HepG2 (cell line): Measurements from ENCODE around the gene SLC25A47. TPM values are rescaled to one million over a fixed set of nuclear protein-coding genes. Genes with fewer than 3 reads are reported as not detected.

ENCODE experiments used
- ATAD3A ChIP-seq: sonication (generic); formaldehyde crosslinking; IDR thresholded peaks from 2 replicates; pipeline ENCODE4 v1.4.0; 2020; ENCODE audit warnings: missing genetic modification reagents
- ATF7-NPFF ChIP-seq: sonication (generic); formaldehyde crosslinking; IDR thresholded peaks from 2 replicates; pipeline ENCODE4 v1.8.1; 2023; ENCODE audit warnings: mild to moderate bottlenecking, low read depth, missing genetic modification reagents, moderate library complexity
- FOXK1 ChIP-seq: sonication (generic); formaldehyde crosslinking; IDR thresholded peaks from 2 replicates; pipeline ENCODE4 v1.4.0; 2020; ENCODE audit warnings: low read depth, missing genetic modification reagents, borderline replicate concordance
- GMEB2 ChIP-seq: IDR thresholded peaks from 2 replicates; pipeline ENCODE4 v1.6.1; 2016; ENCODE audit warnings: missing biosample characterization, missing genetic modification reagents, low read depth
- GTF2F1 ChIP-seq: fragments of 150-350 bp; IDR thresholded peaks from 2 replicates; pipeline ENCODE4 v1.6.1; 2014; ENCODE audit warnings: low read length
- IRF2 ChIP-seq: IDR thresholded peaks from 2 replicates; pipeline ENCODE4 v1.6.1; 2018; ENCODE audit warnings: missing genetic modification reagents, missing compliant biosample characterization
- MAFK ChIP-seq, 2 experiments: IDR thresholded peaks in 1 of 2; conservative IDR thresholded peaks in 1 of 2; 2 replicates each; pipeline ENCODE4 v1.6.1; 2011; ENCODE audit warnings: improper control_type of control experiment in 2 of 2, low read length in 2 of 2
- MNT ChIP-seq: fragments of 450-650 bp; IDR thresholded peaks from 2 replicates; pipeline ENCODE4 v1.6.1; 2016
- MTF2 ChIP-seq: sonication (generic); formaldehyde crosslinking; IDR thresholded peaks from 2 replicates; pipeline ENCODE4 v1.5.0; 2020; ENCODE audit warnings: missing genetic modification reagents, borderline replicate concordance
- MXD4 ChIP-seq: IDR thresholded peaks from 2 replicates; pipeline ENCODE4 v1.6.1; 2016; ENCODE audit warnings: mild to moderate bottlenecking, missing biosample characterization, missing genetic modification reagents
- NR2F2 ChIP-seq: IDR thresholded peaks from 2 replicates; pipeline ENCODE4 v1.6.1; 2012; ENCODE audit warnings: low read depth, inconsistent platforms, borderline replicate concordance
- PTBP1 ChIP-seq: fragments of 200-400 bp; formaldehyde crosslinking; IDR thresholded peaks from 2 replicates; pipeline ENCODE4 v1.6.1; 2018; ENCODE audit warnings: low read length, low read depth; ENCODE audit not compliant: poor library complexity, severe bottlenecking
- RFX1 ChIP-seq: fragments of 450-650 bp; IDR thresholded peaks from 2 replicates; pipeline ENCODE4 v1.6.1; 2017
- STAG1 ChIP-seq: sonication (generic); formaldehyde crosslinking; IDR thresholded peaks from 2 replicates; pipeline ENCODE4 v1.4.0; 2020; ENCODE audit warnings: missing genetic modification reagents
- TGIF2 ChIP-seq: IDR thresholded peaks from 2 replicates; pipeline ENCODE4 v1.6.1; 2016; ENCODE audit warnings: control low read depth, missing compliant biosample characterization
- ZBTB21 ChIP-seq: sonication (generic); formaldehyde crosslinking; IDR thresholded peaks from 2 replicates; pipeline ENCODE4 v1.4.0; 2020; ENCODE audit warnings: missing genetic modification reagents
- ZFP1 ChIP-seq: IDR thresholded peaks from 2 replicates; pipeline ENCODE4 v1.6.1; 2016
- ZFP36L2 ChIP-seq: sonication (generic); formaldehyde crosslinking; IDR thresholded peaks from 2 replicates; pipeline ENCODE4 v1.4.0; 2020; ENCODE audit warnings: missing genetic modification reagents
- ZKSCAN5 ChIP-seq: sonication (generic); formaldehyde crosslinking; IDR thresholded peaks from 2 replicates; pipeline ENCODE4 v1.5.1; 2020; ENCODE audit warnings: mild to moderate bottlenecking, missing genetic modification reagents
- ZNF503 ChIP-seq: sonication (generic); formaldehyde crosslinking; IDR thresholded peaks from 2 replicates; pipeline ENCODE4 v1.4.0; 2020; ENCODE audit warnings: missing genetic modification reagents
- ZNF652 ChIP-seq: IDR thresholded peaks from 2 replicates; pipeline ENCODE4 v1.6.1; 2016; ENCODE audit warnings: low read depth, borderline replicate concordance
- ZNF746 ChIP-seq: sonication (generic); formaldehyde crosslinking; IDR thresholded peaks from 2 replicates; pipeline ENCODE4 v1.8.0; 2022; ENCODE audit warnings: mild to moderate bottlenecking, missing genetic modification reagents
- polyA plus RNA-seq, 8 experiments: library from polyadenylated mRNA; depleted of rRNA in 3 of 8; stranded (reverse) in 7 of 8; unstranded in 1 of 8; fragments of >200 nt; fragmentation: Illumina TruSeq in 4 of 8; extraction: Trizol in 4 of 8; gene quantifications; 2 replicates each; pipeline versions ENCODE4 v1.2.1 to v1.2.3, GENCODE V29; 2011 to 2016; ENCODE audit warnings: low read depth in 4 of 8, missing spikeins in 1 of 8, mixed read lengths in 1 of 8; ENCODE audit not compliant: insufficient read depth in 1 of 8
- total RNA-seq, 5 experiments: library from RNA; depleted of rRNA; stranded (reverse); fragments of >200 nt; fragmentation: Illumina TruSeq; extraction: Trizol; gene quantifications; 2 replicates each; pipeline ENCODE4 v1.2.3, GENCODE V29; 2016; ENCODE audit warnings: low read depth in 1 of 5
- TF ChIP-seq, protein P1 (sequence below): sonication (generic); formaldehyde crosslinking; IDR thresholded peaks from 2 replicates; pipeline ENCODE4 v1.5.0; 2020; ENCODE audit warnings: missing genetic modification reagents
- TF ChIP-seq, protein P2 (sequence below): sonication (generic); formaldehyde crosslinking; IDR thresholded peaks from 2 replicates; pipeline ENCODE4 v1.4.0; 2020; ENCODE audit warnings: missing genetic modification reagents
- TF ChIP-seq, protein P3 (sequence below): IDR thresholded peaks from 2 replicates; pipeline ENCODE4 v1.6.1; 2016; ENCODE audit warnings: missing compliant biosample characterization, missing genetic modification reagents, borderline replicate concordance

SLC25A47 gene
- total and polyA plus RNA-seq, 2 of the 13 experiments (the other 11 are each of a cell fraction or from before 2014, with no cell fraction given): 1.0 to 1.7 TPM

GRCh38 chr14:100290607-100291304 lies 32.4 kb upstream of the SLC25A47 start (continued):
- TF ChIP-seq ZKSCAN5 (CRISPR knock-in tag) (no peak), ATAD3A (no peak), MNT (0 out of 2 replicates have a peak, but pooled peaks have one; percentile 21), ATF7-NPFF (no peak; the same call in 1 of the 2 replicates), GTF2F1 (no peak), ZNF503 (CRISPR knock-in tag) (peak; percentile 47; the same call in 1 of the 2 replicates), MTF2 (CRISPR knock-in tag) (no peak), MXD4 (CRISPR knock-in tag) (0 out of 2 replicates have a peak, but pooled peaks have one; percentile 48), ZFP1 (CRISPR knock-in tag) (no peak), MAFK (conservative IDR thresholded peaks at IDR 0.05 in 1 of 2, IDR thresholded peaks at IDR 0.05 in 1 of 2; ENCODE audit: low read length in 2 of 2) (no peak), RFX1 (no peak), STAG1 (no peak; the same call in 1 of the 2 replicates), ZFP36L2 (no peak), GMEB2 (no peak), ZNF746 (CRISPR knock-in tag) (no peak), IRF2 (CRISPR knock-in tag) (no peak; the same call in 1 of the 2 replicates), ZNF652 (no peak), NR2F2 (peak; percentile 63; the same call in 1 of the 2 replicates), PTBP1 (no peak), ZBTB21 (CRISPR knock-in tag) (no peak), TGIF2 (CRISPR knock-in tag) (no peak), FOXK1 (CRISPR knock-in tag) (no peak)
- TF ChIP-seq, protein P1, sequence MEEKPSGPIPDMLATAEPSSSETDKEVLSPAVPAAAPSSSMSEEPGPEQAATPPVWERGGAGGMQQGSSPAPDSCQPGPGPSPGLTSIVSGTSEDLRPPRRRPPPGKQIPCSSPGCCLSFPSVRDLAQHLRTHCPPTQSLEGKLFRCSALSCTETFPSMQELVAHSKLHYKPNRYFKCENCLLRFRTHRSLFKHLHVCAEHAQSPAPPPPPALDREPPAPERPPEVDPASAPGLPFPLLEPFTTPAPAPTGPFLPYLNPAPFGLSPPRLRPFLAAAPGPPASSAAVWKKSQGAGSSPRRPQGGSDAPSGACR (CRISPR knock-in tag): no peak
- TF ChIP-seq, protein P2, sequence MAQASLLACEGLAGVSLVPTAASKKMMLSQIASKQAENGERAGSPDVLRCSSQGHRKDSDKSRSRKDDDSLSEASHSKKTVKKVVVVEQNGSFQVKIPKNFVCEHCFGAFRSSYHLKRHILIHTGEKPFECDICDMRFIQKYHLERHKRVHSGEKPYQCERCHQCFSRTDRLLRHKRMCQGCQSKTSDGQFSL: no peak
- TF ChIP-seq, protein P3, sequence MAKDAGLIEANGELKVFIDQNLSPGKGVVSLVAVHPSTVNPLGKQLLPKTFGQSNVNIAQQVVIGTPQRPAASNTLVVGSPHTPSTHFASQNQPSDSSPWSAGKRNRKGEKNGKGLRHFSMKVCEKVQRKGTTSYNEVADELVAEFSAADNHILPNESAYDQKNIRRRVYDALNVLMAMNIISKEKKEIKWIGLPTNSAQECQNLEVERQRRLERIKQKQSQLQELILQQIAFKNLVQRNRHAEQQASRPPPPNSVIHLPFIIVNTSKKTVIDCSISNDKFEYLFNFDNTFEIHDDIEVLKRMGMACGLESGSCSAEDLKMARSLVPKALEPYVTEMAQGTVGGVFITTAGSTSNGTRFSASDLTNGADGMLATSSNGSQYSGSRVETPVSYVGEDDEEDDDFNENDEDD (CRISPR knock-in tag): peak; percentile 16; the same call in 1 of the 2 replicates
